NT2/D1 (cell line): ENCODE data around the gene CHN1.

Experiments used
- YY1 ChIP-seq: IDR thresholded peaks from 2 replicates; pipeline ENCODE4 v1.6.1; 2011; ENCODE audit not compliant: insufficient read length, insufficient read depth
- ZNF274 ChIP-seq: IDR thresholded peaks from 2 replicates; pipeline ENCODE4 v1.6.1; 2011; ENCODE audit warnings: mild to moderate bottlenecking, low read depth, low read length

- TF ChIP-seq ZNF274: no peak
- TF ChIP-seq YY1: no peak
These were observed 38.1 kb downstream of the CHN1 start for GRCh38 chr2:174967086-174967485.
